Activated CD8-positive, alpha-beta memory T cell treated with anti-CD3 and anti-CD28 coated beads, Interleukin-2, amount 50 U/mL, for 48 hours (primary cell): ENCODE measurements around the gene TMEM132C.

ENCODE experiments used
- DNase-seq: peaks from one replicate; pipeline ENCODE4 v3.0.0-alpha.2; 2020

The TMEM132C gene

DNA sequence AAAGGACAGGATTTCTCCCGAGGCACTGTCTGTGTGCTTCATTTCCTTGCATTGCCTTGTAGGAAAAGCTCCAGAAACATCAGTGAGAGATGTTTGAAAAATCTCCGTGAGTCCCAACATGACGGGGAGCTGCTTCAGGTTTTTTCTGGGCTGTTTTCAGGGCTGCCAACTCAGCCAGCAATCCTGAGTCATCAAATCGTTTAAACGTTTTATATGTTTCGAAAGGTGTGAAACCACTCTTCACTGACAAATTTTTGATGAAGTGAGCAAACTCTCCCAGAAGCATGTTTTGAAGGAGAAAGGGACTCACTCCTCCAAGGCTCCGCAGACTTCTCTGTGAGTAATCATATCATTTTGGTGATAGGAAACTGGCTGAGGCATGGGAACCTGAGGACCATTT lies 240.5 kb downstream of the TMEM132C start:
- no peak for DNase-seq

DNA sequence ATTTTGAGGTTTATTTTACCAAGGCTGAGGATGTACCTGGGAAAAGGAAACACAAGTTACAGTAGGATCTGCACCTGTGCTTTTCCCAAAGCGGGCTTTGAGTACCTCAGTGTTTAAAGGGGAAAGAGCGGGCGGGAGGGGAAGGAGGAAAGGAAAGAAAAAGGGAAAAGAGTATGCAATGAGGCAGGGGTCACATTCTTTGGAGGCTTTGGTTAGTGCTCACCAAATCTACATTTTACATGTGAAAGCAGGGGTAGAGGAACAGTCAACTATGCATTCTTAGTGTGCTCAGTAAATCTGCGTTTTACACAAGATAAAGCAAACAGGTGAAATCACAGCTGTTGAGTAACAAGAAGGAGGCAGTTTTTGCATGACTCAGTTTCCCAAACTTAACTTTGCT lies 242.2 kb downstream of the TMEM132C start:
- DNase-seq, result no peak

DNA sequence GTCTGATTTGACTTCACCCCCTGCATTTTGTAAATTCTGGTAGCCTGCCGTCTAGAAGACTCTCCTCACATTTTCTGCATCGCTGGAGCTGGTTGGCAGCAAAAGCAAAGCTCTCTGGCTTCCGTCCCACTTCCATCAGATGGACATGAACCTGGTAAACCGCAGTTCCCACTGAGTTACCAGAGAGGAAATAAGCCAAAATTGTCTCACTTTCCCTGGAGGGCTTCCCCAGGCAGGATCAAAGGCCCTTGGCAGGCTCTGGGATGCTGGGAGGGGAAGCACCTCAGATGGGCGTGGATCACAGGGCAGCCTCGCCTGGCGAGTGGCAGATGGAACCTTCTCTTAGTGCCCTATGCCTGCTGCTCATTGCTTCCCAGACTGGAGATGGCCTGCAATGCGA lies 243.5 kb downstream of the TMEM132C start:
- no peak for DNase-seq

DNA sequence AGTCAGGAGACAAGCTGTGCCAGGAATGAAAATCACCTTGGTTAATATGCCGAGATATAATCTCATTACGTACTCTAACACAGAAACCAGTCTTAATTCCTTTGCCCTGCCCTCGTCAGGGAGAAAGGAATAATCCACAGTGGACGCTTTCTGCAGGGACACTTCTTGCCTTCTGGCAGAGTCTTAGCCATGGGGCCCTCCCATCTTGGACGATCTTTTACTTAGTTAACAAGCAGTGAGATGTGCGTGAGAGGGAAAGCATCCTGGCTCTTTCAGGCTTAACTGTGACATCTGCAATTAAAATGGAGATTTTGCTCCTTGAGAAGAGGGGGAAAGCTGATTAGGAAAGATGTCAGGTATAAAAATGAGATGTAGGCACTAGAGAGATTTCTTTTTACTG lies 246.4 kb downstream of the TMEM132C start:
- DNase-seq, result no peak

DNA sequence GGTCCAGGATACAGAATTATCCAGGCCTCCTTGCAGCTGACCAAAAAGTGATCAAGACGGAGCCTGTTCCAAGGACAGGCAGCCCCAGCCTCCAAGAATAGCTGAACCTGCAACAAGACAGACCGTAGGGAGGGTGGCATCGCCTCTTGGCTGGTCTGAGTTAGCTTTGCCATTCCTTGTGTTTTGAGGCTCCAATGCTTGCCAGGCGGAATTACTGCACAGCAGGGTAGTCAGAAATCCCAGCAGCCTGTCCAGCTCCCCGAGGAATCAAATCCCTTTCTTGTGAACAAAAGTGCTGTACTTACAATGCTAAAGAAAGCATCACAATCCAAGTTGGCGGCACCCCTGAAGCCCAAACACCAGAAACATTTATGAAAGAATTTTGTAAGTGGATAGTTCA lies 246.9 kb downstream of the TMEM132C start:
- no peak for DNase-seq

DNA sequence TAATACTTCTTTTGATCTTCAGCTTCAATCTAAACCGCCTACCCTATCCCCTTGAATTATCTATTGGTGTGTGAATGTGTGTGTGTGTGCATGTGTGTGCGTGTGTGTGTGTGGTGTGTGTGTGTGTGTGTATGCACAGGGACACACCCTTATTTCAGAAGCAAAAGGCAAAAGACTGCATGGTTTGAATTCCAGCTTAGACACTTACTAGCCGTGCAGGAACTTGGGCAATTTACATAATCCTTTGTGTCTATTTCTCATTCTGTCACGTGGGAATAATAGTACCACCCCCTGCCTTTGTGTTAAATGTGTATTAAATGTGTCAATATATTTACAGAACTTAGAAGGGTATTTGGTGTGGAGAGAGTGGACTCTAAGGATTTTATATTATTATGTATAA lies 251.7 kb downstream of the TMEM132C start:
- no peak for DNase-seq

DNA sequence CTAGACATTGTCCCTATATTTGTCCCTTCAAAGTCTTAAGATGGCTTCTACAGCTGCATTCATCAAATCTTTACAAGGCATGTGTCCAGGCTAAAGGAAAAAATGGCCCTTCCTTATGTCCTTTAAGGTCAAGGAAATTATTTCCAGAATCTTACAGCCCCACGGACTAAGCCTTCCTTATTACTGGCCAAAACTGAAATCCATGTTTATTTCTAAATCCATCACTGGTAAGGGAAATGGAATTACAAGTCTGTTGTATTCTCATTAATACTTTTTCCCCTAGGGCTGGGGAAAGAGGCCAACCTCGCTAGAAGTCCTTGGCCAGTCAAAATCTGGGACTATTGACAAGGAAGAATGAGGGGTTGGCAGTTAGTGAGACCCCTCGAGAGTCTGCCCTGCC lies 252.5 kb downstream of the TMEM132C start:
- DNase-seq, result no peak

DNA sequence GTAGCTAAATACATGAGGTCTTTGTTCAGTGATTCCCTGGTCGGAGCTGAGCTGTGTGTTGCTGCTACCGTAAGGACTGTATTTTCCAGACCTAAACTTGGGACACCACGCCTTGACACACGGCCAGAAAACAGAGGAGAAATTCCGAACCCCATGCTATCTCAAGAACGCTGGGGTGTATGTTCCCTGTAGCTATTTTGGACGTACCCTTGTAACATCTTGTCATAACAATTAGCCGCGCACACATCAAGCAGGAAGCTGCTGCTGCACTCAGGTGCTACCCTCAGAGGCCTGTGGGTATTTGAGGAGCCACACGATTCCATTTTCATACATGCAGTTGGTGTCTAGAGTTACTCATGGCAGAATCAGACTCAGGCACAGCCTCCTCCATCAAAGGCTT lies 255.0 kb downstream of the TMEM132C start:
- no peak for DNase-seq

DNA sequence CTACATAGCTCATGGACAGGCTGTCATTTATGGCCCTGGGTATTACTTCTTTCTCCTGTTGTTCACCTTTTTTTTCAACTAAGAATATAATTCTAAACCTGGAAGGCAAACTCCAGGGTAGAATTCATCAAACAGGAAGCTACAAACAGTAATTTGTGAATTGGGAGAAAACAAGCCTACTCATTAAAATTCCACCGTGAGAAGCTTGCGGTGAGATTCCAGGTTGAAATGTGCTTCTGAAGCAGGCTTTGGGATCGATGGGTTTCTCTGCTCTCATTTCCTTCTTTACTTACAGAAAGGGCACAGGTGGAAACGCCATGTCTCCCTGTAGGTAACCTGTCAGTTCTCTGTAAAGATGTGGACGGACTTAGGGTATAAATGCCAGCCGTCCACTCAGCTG lies 257.5 kb downstream of the TMEM132C start:
- DNase-seq, result no peak

DNA sequence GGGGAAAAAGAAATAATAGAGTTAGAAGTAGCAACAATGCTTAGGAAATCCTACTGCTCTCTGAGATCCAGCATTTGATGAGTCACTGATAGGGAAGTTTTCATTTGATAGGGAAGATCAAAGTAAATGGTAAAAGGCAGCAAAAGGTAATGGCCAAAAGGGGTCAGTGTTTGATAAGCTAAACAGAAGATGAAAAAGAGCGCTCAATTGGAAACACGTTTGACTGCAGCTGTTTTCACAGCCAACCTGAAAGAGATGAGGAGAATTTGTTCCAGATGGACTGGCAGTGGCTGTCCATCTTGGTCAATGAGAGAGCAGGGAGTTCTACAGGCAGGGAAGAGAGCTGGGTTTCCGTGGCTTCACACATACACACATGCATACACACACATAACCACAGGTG lies 264.2 kb downstream of the TMEM132C start:
- DNase-seq, result no peak

DNA sequence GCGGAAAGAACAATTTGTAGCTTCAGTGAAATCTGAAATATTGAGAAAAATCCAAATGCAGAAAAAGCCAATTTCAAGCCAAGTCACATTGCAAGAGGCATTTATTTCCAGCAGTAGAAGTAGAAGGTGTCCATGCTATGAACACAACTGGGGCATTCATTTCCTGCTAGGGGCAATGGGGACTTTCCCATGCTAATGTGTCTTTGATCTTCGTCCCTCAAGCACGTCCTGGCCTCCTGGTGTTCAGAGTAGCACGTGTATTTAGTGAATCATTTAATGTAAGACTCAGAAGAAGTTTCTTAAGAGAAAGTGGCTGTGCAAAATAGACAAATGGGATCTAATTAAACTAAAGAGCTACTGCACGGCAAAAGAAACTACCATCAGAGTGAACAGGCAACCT lies 267.9 kb downstream of the TMEM132C start:
- no peak for DNase-seq

DNA sequence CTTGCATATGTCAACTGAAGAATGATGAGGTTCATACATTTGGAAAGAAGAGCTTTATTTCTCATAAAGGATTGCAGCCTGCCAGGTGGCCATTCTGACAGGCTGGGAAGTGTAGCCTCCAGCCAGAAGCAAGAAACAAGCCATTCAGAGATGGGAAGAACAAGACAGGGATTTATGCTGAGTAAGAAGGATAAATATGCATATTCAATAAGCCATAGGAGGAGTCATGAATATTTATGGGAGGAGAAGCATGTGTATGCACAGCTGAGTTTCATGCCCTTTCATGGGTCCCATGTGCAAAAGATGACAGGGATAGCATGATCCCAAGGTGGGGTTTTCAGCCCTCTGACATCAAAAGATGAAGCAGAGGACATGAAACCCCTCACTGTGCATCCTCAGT lies 269.8 kb downstream of the TMEM132C start:
- no peak for DNase-seq

DNA sequence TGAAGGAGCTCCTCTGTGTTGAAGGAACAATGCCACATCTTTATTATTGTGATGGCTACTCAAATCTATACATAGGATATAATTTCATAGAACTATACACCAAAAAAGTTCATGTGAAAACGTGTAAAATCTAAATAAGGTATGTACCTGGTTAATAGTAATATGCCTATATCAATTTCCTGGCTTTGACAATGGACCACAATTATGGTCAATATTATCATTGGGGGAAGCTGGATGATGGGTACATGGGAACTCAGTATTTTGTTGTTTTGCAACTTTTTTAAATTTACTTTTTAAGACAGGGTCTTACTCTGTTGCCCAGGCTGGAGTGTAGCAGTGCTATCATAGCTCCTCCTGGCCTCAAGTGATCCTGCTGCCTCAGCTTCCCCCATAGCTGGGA lies 270.7 kb downstream of the TMEM132C start:
- no peak for DNase-seq

DNA sequence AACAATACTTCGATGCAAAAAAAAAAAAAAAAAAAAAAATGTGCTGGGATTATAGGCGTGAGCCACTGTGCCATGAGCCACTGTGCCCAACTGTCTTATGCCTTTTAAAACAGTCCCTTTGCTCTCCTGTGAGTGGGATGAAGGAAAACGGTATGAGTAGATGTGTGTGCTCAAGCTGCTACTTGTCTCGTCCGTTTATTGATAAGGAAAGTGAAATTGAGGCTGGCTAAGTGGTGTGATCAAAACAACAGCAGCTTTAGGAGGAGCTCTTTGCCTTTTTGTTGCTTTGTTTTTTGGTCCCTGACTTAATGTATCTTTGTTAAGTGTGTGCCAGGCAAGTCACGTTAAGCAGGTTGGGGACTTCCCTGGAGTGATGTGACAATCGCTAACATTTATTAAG lies 275.9 kb downstream of the TMEM132C start:
- no peak for DNase-seq

DNA sequence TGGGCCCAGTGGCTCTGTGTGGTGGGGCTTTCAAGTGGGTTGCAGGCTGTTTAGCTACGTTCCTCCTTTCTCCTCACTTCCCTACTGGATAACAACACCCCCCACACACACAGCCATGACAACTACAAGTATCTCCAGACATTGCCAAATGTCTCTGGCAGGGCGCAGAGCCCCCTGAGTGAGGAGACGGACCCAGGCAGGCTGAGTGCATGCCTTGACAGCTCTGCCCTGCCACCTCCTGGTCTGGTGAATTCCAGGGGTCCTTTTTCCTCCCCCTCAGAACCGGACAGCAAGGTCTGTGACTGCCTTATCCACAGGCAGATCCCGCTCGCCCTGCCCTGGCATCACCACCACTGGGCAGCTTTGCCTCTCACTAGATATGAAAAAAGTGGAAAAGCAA lies 276.5 kb downstream of the TMEM132C start:
- no peak for DNase-seq

DNA sequence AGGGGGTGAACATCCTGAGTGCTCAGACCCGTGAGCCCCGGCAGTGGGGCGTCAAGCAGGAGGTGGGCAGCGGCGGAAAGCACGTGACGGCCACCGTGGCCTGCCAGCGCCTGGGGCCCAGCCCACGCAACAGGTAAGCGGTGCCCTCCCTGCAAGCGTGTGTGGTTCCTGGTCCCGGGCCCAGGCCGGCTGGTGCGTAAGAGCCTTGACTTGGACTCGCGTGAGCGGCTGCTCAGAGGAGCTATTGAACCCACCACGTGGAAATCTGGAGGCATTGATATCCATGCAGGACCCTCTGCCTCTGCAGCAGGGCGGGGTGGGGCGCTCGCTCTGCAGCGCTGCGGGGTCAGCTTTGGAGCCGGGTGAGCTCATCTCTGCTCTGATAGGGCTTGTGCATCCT lies 277.0 kb downstream of the TMEM132C start:
- DNase-seq, result no peak

DNA sequence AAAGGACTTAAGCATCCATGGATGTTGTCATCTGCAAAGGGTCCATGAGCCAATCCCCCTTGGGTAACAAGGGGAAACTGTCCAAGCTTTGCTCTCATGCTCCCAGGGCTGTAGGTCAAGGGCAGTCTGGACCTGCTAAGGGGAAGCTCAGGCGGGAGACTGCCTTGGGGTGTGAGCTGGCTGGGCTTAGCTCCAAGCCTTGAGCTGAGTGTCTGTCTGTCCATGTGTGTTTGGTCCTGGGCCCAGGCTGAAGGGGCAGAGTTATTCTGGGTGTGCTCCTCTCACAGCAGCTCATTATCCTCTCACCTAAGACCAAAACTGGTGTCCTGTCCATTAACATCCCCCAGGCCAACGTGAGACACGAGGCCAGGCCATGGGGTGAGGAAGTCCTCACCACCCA lies 282.0 kb downstream of the TMEM132C start:
- no peak for DNase-seq

DNA sequence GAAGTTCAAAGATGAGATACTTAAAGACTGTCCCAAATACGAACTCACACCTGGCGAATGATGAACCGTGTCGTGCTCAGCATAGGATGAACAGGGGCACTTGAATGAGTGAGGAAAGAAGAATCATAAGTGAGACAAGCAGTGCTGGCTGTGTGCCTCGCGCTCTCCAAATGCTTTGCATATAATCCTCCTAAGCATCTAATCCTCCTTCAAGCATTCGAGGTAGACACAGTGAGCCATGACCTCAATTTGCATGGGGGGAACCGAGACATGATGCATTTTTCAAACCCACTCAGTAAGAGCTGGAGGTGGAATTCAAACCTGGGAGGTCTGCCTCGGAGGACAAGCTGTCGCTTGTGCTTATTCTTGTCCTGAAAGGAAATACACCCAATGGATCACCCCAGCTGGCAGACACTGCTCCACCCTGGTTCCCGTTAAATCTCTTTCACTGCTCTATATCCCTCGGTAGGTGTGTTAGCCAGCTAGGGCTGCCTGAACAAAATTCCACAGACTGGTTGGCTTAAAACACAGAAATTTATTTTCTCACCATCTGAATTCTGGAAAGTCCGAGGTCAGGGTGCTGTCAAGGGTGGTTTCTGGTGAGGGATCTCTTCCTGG lies 282.7 kb downstream of the TMEM132C start:
- no peak for DNase-seq

DNA sequence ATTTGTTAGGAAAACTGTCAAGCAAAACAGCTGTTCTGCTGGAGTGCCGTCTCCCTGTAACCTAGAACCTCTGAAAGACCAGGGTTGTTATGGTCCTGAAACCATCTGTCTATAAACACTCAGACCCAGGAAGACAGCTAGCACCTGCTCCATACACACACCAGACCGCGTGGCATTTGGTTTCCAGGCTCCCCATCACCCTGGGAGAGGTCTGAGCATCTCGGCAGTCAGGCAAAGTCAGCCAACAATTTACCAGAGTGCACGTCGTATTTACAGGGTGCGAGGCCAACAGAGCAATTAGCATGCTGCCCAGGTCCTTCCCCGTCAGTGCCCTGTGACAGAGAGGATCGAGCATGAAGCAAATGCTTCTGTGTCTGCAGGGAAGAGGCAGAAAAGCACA lies 284.3 kb downstream of the TMEM132C start:
- no peak for DNase-seq

DNA sequence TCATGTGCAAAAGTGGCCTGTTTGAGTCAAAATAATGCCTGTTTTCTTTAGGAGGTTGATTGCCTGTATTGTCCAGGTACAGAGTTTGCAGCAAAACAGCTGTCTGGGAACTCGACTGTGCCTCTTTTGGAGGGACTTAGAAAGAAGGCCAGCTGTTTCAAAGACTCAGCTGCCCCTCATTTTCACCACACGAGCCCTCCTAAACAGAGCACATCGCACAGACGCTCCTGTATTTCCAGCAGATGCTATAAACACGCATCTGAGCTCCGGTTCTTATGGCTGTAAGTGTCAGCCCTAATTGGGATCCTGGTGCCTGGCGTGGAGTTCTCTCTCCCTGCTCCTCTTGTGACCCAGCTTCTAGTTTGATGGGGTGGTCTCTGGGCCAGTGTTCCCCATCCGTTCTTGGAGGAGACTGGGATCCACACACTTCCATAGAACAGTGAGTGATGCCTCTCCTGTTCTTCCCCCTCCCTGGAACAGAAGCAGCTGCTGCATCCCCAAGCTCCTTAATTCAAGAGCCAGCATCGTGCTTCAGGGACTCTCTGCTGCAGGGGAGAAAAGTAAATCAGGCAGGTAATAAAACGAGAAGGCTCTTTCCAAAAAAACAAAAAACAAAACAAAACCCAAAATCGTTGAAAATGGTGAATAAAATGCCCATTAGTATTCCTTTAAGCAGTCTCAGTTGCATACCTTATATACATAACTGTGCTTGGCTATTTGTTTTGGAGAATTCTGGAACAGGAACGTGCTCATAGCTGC lies 287.8 kb downstream of the TMEM132C start:
- no peak for DNase-seq

DNA sequence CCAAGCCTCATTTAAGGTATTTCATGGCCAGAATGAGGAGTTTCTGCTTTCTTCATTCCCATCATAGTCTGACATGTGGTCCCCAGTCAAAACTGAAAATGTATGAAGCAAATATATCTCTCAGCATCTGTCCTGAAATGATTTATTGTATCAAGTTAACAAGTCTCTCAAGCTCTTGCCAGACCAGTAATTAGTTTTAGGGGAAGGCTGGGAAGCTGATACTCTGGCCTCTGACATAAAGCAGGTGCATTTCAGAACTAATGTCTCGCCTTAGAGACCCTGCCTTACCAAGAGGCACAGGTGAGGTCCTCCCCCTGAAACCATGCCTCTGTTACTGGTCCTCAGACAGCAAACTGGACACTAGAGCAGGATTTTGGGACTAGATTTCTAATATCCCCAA lies 290.3 kb downstream of the TMEM132C start:
- DNase-seq, result no peak

DNA sequence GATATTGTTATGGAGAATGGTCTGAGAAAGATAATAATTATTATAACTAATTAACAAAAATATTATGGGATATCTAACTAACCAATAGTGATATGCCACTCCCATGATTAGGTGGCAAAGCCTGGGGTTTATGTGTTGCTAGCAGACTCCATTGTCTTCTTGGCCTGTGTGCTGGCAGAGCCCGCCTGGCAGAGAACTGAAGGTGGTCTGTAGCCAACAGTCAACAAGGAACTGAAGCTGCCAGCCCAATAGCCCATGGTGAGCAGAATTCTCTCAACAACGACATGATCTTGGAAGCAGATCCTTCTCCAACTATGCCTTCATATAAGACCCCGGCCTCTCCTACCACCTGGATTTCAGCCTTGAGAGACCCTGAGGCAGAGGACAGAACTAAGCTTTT lies 298.0 kb downstream of the TMEM132C start:
- no peak for DNase-seq

DNA sequence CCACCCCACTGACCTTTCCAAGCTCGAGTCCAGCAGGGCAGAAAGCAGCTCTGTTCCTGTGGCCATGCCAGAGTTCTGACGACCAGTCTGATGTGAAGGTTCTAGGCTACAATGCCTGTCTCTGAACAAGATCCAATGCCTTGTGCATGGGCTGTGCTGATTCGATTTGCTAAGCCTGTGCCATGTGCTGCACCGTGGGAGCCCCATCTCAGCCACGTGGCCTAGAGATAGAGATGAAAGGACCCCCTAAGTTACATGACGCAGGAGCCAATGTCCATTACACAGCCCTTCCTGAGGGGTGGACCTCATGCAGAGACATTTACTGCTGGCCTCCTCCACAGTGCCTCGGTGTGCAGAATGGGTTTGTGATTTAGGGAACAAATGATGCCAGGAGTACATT lies 300.8 kb downstream of the TMEM132C start:
- no peak for DNase-seq

DNA sequence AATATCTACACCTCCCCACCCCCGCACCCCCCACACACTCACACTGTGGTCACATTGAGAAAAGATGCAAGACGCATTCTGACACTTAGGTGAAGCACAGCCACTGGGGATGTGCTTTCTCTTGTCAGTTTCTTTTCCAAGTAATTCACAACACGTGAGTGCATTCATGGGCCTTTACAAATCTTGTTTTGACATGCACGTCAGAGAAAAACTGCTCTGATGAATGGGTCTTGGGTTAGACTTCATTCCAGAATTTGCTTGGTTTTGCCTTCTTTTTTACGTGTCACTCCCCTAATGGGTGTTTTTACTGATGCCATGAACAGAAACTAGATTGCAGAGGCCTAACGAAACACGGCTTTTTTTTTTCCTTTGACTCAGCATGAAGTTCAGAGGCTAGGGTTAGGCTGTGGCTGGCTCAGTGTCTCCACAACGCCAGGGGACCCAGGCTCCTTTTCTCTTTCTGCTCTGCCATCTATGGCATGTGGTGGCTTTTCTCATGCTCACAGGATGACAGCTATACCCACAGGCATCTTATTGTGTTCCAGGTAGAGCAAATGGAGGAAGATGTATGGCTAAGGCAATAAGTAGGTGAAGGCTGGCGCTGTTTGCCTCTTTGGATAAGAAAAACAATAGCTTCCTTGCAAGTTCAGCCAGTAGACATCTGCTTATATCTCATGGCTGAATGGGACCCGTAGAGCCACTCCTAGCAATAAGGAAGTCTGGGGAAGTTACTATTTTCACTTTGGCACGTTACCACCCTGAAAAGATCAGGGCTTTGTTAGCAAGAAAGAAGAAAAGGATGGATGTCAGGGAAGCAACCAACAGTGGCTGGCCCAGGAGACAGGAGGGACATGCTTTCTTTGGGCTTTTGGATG lies 303.5 kb downstream of the TMEM132C start:
- DNase-seq, result no peak
